Measurements from ENCODE around the gene MUSK.

The MUSK gene

DNA sequence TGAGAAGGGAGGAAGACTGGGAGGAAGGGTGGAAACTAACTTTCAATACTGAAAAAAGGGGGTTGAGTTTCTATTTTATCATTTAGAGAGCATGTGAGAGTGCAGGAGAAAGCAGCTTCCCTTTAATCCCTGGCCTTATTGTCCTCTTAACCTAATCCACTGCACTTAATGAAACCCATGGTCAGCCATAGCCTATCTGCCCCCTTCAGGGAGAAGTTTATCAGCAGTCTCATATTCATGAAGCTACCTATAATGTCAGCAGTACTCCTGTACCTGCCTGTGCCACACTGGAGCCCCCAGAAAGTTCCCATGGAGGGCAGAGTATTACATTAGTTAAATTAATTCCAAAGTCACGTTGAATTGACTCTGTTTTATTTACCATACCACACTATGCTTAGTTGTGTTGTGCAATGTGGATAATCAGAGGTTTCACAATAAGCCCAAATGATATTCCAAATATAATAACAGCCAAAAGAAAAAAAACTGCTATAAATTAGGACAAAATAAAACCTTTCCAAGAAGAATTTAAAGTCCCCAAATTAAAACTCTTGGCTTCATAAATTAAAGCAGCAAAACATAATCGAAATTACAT, 62.9 kb downstream of the MUSK start:
- TF ChIP-seq, protein P1, sequence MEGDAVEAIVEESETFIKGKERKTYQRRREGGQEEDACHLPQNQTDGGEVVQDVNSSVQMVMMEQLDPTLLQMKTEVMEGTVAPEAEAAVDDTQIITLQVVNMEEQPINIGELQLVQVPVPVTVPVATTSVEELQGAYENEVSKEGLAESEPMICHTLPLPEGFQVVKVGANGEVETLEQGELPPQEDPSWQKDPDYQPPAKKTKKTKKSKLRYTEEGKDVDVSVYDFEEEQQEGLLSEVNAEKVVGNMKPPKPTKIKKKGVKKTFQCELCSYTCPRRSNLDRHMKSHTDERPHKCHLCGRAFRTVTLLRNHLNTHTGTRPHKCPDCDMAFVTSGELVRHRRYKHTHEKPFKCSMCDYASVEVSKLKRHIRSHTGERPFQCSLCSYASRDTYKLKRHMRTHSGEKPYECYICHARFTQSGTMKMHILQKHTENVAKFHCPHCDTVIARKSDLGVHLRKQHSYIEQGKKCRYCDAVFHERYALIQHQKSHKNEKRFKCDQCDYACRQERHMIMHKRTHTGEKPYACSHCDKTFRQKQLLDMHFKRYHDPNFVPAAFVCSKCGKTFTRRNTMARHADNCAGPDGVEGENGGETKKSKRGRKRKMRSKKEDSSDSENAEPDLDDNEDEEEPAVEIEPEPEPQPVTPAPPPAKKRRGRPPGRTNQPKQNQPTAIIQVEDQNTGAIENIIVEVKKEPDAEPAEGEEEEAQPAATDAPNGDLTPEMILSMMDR (conservative IDR thresholded peaks at IDR 0.05) = no peak

GRCh38 chr9:110738982-110739381, 70.4 kb downstream of the MUSK start:
- no peak overlapping the region for H3K27ac ChIP-seq
- TF ChIP-seq, protein P1 (conservative IDR thresholded peaks at IDR 0.05) = no peak

More for the DNA sequence above, 62.9 kb downstream of the MUSK start:
- H3K27ac ChIP-seq = no peak overlapping the region

DNA sequence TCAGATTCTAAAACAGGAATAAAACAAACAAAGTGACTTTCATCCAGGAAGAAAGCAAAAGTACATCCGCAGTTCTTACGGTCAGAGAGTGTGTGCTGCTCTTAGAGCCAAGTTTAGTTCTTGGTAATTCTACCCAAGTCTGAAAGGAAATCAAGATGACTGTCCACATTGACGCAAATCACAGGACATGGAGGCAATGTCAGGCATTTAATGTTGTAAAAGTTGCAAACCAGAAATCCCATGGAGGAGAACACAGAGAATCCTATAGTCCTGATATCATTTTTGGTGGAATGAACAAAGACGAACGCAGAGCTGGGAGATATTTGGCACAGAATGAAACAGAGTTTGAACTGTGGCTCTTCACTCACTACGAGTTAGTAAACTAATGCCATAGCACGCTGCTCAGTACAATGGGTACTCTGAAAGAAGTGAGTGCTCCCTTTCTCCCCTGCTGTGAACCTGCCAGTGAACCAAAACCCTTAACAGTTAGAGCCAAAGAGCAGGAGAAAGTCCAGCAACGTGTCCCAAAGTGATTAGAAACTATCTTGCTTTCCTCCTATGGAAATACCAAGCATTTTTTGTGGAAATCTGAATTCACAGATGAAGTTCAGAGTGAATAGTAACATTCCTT, 74.3 kb downstream of the MUSK start:
- TF ChIP-seq, protein P1 (conservative IDR thresholded peaks at IDR 0.05) = no peak
- H3K27ac ChIP-seq = no peak overlapping the region

DNA sequence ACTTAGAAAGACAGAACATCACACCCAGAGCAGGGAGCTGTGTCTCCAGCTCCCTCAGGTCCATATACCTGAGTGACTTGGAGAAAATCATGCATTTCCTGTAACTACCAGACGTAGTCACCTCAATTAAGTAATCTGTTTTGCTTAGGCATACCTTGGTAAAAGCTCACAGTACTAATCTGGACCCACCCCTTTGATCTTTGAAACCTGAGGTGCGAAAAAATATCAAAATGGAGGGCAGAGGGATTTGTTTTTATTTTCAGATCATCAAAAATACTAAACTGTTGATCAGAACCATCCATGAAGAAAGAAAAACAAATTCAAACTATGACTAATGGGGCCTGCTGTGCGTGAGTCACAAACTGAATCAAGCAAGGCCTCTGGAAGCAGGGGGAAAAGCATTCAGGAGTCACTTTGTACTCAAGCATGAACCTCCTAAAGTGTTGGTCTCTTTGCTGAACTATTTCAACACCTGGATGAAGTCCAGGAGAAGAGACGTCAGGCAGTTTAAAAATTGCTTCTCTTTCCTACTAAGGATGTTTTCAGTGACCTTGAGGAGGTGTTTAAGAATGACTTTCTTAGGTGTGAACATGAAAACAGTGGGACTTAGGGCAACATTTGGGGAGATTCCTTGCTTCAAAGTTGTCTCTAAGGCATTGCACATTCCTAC, 76.3 kb downstream of the MUSK start:
- no peak overlapping the region for H3K27ac ChIP-seq
- TF ChIP-seq, protein P1 (conservative IDR thresholded peaks at IDR 0.05) = no peak

GRCh38 chr9:110745676-110746075, 77.1 kb downstream of the MUSK start:
- TF ChIP-seq, protein P1 (conservative IDR thresholded peaks at IDR 0.05) = no peak
- no peak overlapping the region for H3K27ac ChIP-seq

DNA sequence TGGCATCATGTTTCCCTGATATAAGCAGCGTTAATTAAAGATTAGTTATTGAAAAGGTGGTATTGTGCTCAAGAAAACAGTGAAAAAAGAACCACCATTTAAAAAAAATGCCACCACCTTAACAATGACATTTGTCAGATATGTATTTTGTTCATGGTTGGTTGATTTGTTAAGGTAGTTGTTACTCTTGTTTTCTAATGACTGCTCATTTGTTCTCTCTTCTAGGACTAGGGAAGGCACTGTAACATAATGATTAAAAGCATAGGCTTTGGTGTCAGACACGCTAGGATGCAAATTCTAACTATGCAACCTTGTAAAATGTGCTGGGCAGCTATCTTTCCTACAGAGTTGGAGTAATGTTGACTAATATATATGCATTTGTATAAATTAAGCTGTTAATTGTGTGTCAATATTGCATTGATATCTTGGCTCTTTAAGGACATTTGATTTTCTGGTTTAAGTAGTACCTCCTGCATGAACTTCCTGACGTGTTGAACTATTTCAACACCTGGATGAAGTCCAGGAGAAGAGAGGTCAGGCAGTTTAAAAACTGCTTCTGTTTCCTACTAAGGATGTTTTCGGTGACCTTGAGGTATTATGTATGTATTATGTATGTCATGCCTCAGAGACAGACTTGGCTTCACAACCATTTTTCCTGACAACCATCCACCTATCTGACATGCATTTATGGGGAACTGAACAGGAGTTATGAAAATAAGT, 77.8 kb downstream of the MUSK start:
- TF ChIP-seq, protein P1 (conservative IDR thresholded peaks at IDR 0.05) = no peak
- H3K27ac ChIP-seq = no peak overlapping the region

- TF ChIP-seq, protein P1 (conservative IDR thresholded peaks at IDR 0.05) = no peak
These were observed 79.8 kb downstream of the MUSK start for GRCh38 chr9:110748251-110748893.

More at GRCh38 chr9:110748251-110748893, 79.8 kb downstream of the MUSK start:
- no peak overlapping the region for H3K27ac ChIP-seq

Measured in VCaP (cell line).